Measurements from ENCODE around the gene ZNF609.

The ZNF609 gene

GRCh38 chr15:64535460-64536243 is 75.3 kb downstream of the ZNF609 start:
- DNase-seq (ENCODE audit: low read depth, low spot score), result no peak

- no peak for DNase-seq (ENCODE audit: low read depth, low spot score)
Measured at GRCh38 chr15:64536244-64536836, 76.0 kb downstream of the ZNF609 start.

- DNase-seq (ENCODE audit: low read depth, low spot score), result no peak
Measured at GRCh38 chr15:64542091-64542490, 81.7 kb downstream of the ZNF609 start.

- no peak for DNase-seq (ENCODE audit: low read depth, low spot score)
Measured at GRCh38 chr15:64544450-64544849, 84.1 kb downstream of the ZNF609 start.

- DNase-seq (ENCODE audit: low read depth, low spot score), result no peak
Measured at GRCh38 chr15:64547275-64547674, 86.9 kb downstream of the ZNF609 start.

- no peak for DNase-seq (ENCODE audit: low read depth, low spot score)
Measured at GRCh38 chr15:64548235-64548634, 87.9 kb downstream of the ZNF609 start.

GRCh38 chr15:64549860-64550259 is 89.5 kb downstream of the ZNF609 start:
- no peak for DNase-seq (ENCODE audit: low read depth, low spot score)

GRCh38 chr15:64552281-64552948 is 92.0 kb downstream of the ZNF609 start:
- no peak for DNase-seq (ENCODE audit: low read depth, low spot score)

GRCh38 chr15:64558460-64559179 is 98.2 kb downstream of the ZNF609 start:
- DNase-seq (ENCODE audit: low read depth, low spot score), result no peak

- no peak for DNase-seq (ENCODE audit: low read depth, low spot score)
Measured at GRCh38 chr15:64559243-64559642, 98.9 kb downstream of the ZNF609 start.

GRCh38 chr15:64560501-64560900 is 100.1 kb downstream of the ZNF609 start:
- no peak for DNase-seq (ENCODE audit: low read depth, low spot score)

- DNase-seq (ENCODE audit: low read depth, low spot score), result no peak
Measured at GRCh38 chr15:64560998-64561397, 100.6 kb downstream of the ZNF609 start.

- no peak for DNase-seq (ENCODE audit: low read depth, low spot score)
Measured at GRCh38 chr15:64562003-64562640, 101.7 kb downstream of the ZNF609 start.

GRCh38 chr15:64566102-64566501 is 105.7 kb downstream of the ZNF609 start:
- DNase-seq (ENCODE audit: low read depth, low spot score), result no peak

GRCh38 chr15:64566629-64567427 is 106.5 kb downstream of the ZNF609 start:
- DNase-seq (ENCODE audit: low read depth, low spot score), result no peak

GRCh38 chr15:64568765-64569164 is 108.4 kb downstream of the ZNF609 start:
- no peak for DNase-seq (ENCODE audit: low read depth, low spot score)

- no peak for DNase-seq (ENCODE audit: low read depth, low spot score)
Measured at GRCh38 chr15:64571857-64572291, 111.5 kb downstream of the ZNF609 start.

- no peak for DNase-seq (ENCODE audit: low read depth, low spot score)
Measured at GRCh38 chr15:64572856-64573255, 112.5 kb downstream of the ZNF609 start.

- no peak for DNase-seq (ENCODE audit: low read depth, low spot score)
Measured at GRCh38 chr15:64574301-64575017, 114.1 kb downstream of the ZNF609 start.

Measured in activated naive CD8-positive, alpha-beta T cell treated with anti-CD3 and anti-CD28 coated beads, Interleukin-2, amount 50 U/mL, for 16 hours (primary cell).